Gastrocnemius medialis (tissue), 4 donors: ENCODE data around the gene JCAD. TPM values are rescaled to one million over a fixed set of nuclear protein-coding genes. Genes with fewer than 3 reads are reported as not detected.

ENCODE experiments used
- ATAC-seq, 2 donors: fragments of 150-250 bp; one replicate each; pipeline ENCODE4 v1.9.1; 2016
- DNase-seq, 2 donors: peaks; one replicate each; pipeline ENCODE4 v3.0.0-alpha.2; 2019
- H3K27ac ChIP-seq, 4 donors: fragments of 200-600 bp; sonication (generic); 1 replicate in 1 of 4; 2 replicates in 3 of 4; pipeline ENCODE4 v1.5.1; 2016 to 2018; ENCODE audit warnings: mild to moderate bottlenecking in 2 of 4, moderate library complexity in 1 of 4
- H3K27me3 ChIP-seq, 3 donors: fragments of 200-600 bp; sonication (generic) in 2 of 3; 1 replicate in 1 of 3; 2 replicates in 2 of 3; pipeline versions ENCODE4 v1.5.1 to v1.6.0; 2016 to 2019; ENCODE audit warnings: mild to moderate bottlenecking in 1 of 3, moderate library complexity in 1 of 3
- H3K36me3 ChIP-seq, 2 donors: fragments of 200-600 bp; sonication (generic) in 1 of 2; one replicate each; pipeline ENCODE4 v1.5.1; 2017 to 2018
- H3K4me1 ChIP-seq, 2 donors: fragments of 200-600 bp; sonication (generic) in 1 of 2; one replicate each; pipeline ENCODE4 v1.5.1; 2016 to 2017; ENCODE audit warnings: mild to moderate bottlenecking in 2 of 2
- H3K4me3 ChIP-seq, 4 donors: fragments of 200-600 bp; sonication (generic) in 3 of 4; 1 replicate in 1 of 4; 2 replicates in 3 of 4; pipeline ENCODE4 v1.5.1; 2016 to 2019; ENCODE audit warnings: mild to moderate bottlenecking in 2 of 4
- H3K9me3 ChIP-seq, 3 donors: fragments of 200-600 bp; sonication (generic) in 2 of 3; 1 replicate in 1 of 3; 2 replicates in 2 of 3; pipeline ENCODE4 v1.5.1; 2016 to 2019
- POLR2A ChIP-seq, 2 donors: fragments of 450-650 bp; IDR thresholded peaks; one replicate each; pipeline ENCODE4 v1.6.1; 2017; ENCODE audit warnings: antibody characterized with exemption in 2 of 2, mild to moderate bottlenecking in 2 of 2, moderate library complexity in 2 of 2
- in situ Hi-C, 4 donors: fragments of 200-750 bp; cut with MboI; loops; one replicate each; pipeline versions ENCODE4 v1.15.0 to v1.8.0; 2017; ENCODE audit warnings: low sequenced_read_pairs in 4 of 4
- intact Hi-C: fragments of 100-400 bp; cut with DNase I; formaldehyde crosslinking; loops from one replicate; pipeline ENCODE4 v1.15.1; 2023; ENCODE audit warnings: low total_unique reads
- total RNA-seq, 4 donors: library from RNA; depleted of rRNA; stranded (reverse); fragments of >200 nt; gene quantifications; one replicate each; pipeline versions ENCODE4 v1.1.0 to v1.2.3, GENCODE V29; 2016
- TF ChIP-seq, protein P1 (sequence below), 5 experiments: fragments of 450-650 bp in 3 of 5; fragments of 200-600 bp in 2 of 5; sonication (generic) in 2 of 5; IDR thresholded peaks in 4 of 5; conservative IDR thresholded peaks in 1 of 5; 1 replicate in 4 of 5; 2 replicates in 1 of 5; pipeline ENCODE4 v1.5.1; 2016 to 2019; ENCODE audit warnings: antibody characterized with exemption in 5 of 5, mild to moderate bottlenecking in 3 of 5, moderate library complexity in 3 of 5

The JCAD gene
- total RNA-seq, 4 donors from 2014 or later: 6.0 to 12.1 (median 6.5) TPM

DNA sequence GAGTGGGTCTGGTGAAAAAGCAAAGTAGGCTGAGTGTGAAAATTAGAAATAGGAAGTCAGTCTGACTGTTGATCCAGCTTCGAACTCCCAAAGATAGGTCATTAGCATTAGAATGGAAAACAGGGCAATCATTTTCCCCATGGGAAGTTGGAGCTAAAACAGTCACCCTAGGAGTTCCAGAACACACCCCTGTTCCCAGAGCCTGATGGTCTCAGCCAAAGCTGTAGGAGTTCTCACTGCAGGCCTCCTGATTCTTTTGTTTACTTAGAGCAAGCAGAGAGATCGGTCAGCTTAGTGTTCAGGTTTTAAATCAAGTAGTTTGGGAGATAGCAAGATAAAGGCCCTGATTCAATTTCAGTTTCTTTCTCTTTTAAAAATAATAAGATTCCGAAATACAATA lies 28.8 kb upstream of the JCAD start:
- ATAC-seq: no peak
- DNase-seq: no peak
- Histone ChIP-seq H3K36me3 (no peaks in the 10 kb centered on the region), H3K4me3 (no peak overlapping the region), H3K9me3 (no peaks in the 10 kb centered on the region), H3K27ac (no peak overlapping the region), H3K4me1 (no peaks in the 10 kb centered on the region), H3K27me3 (no peaks in the 10 kb centered on the region)
- in situ Hi-C loops (no loop called here), intact Hi-C loops (no loop called here)
- TF ChIP-seq, protein P1, sequence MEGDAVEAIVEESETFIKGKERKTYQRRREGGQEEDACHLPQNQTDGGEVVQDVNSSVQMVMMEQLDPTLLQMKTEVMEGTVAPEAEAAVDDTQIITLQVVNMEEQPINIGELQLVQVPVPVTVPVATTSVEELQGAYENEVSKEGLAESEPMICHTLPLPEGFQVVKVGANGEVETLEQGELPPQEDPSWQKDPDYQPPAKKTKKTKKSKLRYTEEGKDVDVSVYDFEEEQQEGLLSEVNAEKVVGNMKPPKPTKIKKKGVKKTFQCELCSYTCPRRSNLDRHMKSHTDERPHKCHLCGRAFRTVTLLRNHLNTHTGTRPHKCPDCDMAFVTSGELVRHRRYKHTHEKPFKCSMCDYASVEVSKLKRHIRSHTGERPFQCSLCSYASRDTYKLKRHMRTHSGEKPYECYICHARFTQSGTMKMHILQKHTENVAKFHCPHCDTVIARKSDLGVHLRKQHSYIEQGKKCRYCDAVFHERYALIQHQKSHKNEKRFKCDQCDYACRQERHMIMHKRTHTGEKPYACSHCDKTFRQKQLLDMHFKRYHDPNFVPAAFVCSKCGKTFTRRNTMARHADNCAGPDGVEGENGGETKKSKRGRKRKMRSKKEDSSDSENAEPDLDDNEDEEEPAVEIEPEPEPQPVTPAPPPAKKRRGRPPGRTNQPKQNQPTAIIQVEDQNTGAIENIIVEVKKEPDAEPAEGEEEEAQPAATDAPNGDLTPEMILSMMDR (IDR thresholded peaks at IDR 0.05 in 4 of 5, conservative IDR thresholded peaks at IDR 0.05 in 1 of 5): no peak
- TF ChIP-seq POLR2A (IDR thresholded peaks at IDR 0.05): no peak

DNA sequence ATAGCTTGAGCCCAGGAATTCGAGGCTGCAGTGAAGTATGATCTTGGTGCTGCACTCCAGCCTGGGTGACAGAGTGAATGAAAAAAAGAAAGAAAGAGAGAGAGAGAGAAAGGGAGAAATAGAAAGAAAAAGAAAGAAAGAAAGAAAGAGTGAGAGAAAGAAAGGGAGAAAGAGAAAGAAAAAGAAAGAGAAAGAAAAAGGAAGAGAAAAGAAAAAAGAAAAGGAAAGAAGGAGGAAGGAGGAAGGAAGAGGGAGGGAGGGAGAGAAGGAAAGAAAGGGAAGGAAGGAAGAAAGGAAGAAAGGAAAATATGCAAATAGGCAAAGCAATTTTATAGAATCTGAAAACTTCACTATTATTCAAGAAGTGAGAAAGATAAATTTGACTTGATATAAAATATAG lies 24.5 kb upstream of the JCAD start:
- DNase-seq (no peak), ATAC-seq (no peak)
- Histone ChIP-seq H3K27ac (no peak overlapping the region), H3K36me3 (no peaks in the 10 kb centered on the region), H3K9me3 (no peaks in the 10 kb centered on the region), H3K4me1 (no peaks in the 10 kb centered on the region), H3K27me3 (no peaks in the 10 kb centered on the region), H3K4me3 (no peak overlapping the region)
- intact Hi-C loops (no loop called here), in situ Hi-C loops (no loop called here)
- TF ChIP-seq POLR2A (IDR thresholded peaks at IDR 0.05): no peak
- TF ChIP-seq, protein P1 (IDR thresholded peaks at IDR 0.05 in 4 of 5, conservative IDR thresholded peaks at IDR 0.05 in 1 of 5): no peak

DNA sequence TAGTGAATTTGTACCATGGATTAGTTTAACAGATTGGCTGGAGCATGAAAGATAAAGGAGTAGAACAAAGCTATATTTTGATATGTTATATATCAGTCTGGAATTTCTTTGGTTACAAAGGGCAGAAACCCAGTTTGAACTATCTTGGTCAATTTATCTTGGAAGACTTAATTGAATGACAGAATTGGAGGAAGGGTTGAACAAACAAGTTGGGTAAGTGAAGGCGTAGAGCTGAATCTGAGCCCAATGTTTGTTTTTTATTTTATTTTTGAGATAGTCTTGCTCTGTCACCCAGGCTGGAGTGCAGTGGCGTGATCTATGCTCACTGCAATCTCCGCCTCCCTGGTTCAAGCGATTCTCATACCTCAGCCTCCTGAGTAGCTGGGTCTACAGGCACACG lies 21.8 kb upstream of the JCAD start:
- H3K4me3 ChIP-seq: no peak overlapping the region
- TF ChIP-seq POLR2A (IDR thresholded peaks at IDR 0.05): no peak
- TF ChIP-seq, protein P1 (IDR thresholded peaks at IDR 0.05 in 4 of 5, conservative IDR thresholded peaks at IDR 0.05 in 1 of 5): no peak
- H3K36me3 ChIP-seq: no peaks in the 10 kb centered on the region
- H3K27me3 ChIP-seq: no peaks in the 10 kb centered on the region
- no peak overlapping the region for H3K27ac ChIP-seq
- intact Hi-C loops (no loop called here), in situ Hi-C loops (no loop called here)
- no peaks in the 10 kb centered on the region for H3K9me3 ChIP-seq
- H3K4me1 ChIP-seq: no peaks in the 10 kb centered on the region
- ATAC-seq (no peak), DNase-seq (no peak)

DNA sequence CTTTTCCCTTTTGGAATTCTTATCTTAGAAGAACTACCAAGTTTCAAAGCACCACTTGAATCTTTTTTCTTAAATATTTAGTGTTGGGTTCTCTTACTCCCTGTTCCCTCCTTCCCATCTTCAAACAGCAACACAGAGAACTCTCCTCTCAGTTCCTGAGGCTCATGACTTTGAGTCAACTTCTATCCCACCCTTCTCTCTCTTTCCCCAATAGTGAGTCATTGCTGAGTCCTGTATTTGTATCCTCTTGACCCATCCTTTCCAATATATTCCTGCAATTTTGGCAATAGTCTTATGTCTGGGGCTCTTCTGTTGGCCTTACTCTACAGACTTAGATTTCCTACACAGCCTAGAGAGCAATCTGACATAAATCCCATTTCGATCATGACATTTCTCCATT lies 20.8 kb upstream of the JCAD start:
- no peak for DNase-seq
- Histone ChIP-seq H3K4me1 (no peaks in the 10 kb centered on the region), H3K27me3 (no peaks in the 10 kb centered on the region), H3K9me3 (no peaks in the 10 kb centered on the region), H3K27ac (no peak overlapping the region), H3K36me3 (no peaks in the 10 kb centered on the region), H3K4me3 (no peak overlapping the region)
- intact Hi-C loops: no loop called here
- in situ Hi-C loops: no loop called here
- TF ChIP-seq, protein P1 (IDR thresholded peaks at IDR 0.05 in 4 of 5, conservative IDR thresholded peaks at IDR 0.05 in 1 of 5): no peak
- TF ChIP-seq POLR2A (IDR thresholded peaks at IDR 0.05): no peak
- ATAC-seq: no peak

DNA sequence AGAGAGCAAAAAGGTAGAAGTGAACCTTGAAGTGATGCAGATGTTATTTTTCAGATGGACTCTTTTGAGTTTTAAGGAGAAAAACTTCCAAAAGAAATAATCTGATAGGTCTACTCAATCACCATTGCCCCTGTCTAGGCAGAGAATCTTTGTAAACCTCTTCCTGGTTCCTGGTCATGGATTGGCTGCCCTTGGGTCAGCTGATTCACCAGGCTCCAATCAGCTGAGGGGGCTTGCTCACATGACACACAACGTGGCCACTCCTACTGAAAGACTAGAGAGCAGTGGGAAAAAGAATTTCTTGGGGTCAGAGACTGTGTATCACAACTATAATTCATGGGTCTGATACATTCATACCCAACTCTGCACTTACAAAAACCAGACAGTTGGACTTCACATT lies 20.0 kb upstream of the JCAD start:
- no peak for DNase-seq
- Histone ChIP-seq H3K9me3 (no peaks in the 10 kb centered on the region), H3K4me1 (no peaks in the 10 kb centered on the region), H3K27ac (no peak overlapping the region), H3K27me3 (no peaks in the 10 kb centered on the region), H3K4me3 (no peak overlapping the region), H3K36me3 (no peaks in the 10 kb centered on the region)
- in situ Hi-C loops: no loop called here
- TF ChIP-seq, protein P1 (IDR thresholded peaks at IDR 0.05 in 4 of 5, conservative IDR thresholded peaks at IDR 0.05 in 1 of 5): no peak
- TF ChIP-seq POLR2A (IDR thresholded peaks at IDR 0.05): no peak
- intact Hi-C loops: no loop called here
- no peak for ATAC-seq
